HG03045 (cell line): ENCODE measurements around the gene TOGARAM2.

Source experiments
- ATAC-seq: cut with Tn5 transposase; IDR thresholded peaks from one replicate; pipeline ENCODE4 v1.9.1; 2021; ENCODE audit warnings: mild to moderate bottlenecking, moderate library complexity; ENCODE audit not compliant: unreplicated experiment

The TOGARAM2 gene

DNA sequence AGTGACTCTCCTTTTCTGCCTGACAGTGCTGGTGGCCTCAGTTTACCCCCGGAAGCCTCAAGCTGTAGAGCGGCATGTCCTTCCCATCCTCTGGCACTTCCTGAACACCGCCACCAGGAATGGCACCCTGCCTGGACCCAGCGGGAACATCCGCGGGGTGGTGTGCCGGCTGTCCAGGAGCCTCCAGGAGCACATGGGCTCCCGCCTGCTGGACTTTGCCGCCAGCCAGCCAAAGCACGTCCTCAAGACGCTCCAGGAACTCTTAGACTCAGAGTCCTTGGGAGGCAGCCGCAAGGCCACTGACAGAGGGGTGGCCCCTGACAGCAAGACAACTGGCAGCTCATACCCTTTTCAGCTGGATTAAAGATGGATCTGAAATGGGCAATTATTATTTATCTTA, 70.6 kb downstream of the TOGARAM2 start:
- ATAC-seq = no peak

DNA sequence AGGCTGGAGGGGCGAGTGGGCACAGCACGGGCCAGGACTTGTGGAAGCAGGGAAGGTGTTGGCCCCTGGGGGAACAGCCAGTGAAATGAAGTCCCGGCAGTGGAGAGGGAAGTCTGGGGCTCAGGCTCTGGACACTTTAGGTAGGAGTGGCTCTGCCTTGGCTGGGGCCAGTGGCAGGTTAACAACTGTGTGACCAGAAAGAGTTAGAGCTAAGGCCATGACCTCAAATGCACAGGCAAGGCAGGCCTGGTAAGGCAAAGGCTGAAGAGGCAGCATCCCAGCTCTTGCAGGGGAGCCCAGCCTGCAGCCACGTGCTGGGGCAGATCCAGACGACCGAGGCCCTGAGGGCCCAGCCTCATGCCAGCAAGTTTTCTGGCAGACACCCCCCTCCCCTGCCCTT, 71.7 kb downstream of the TOGARAM2 start:
- ATAC-seq = no peak

GRCh38 chr2:29053223-29053622, 72.1 kb downstream of the TOGARAM2 start:
- no peak for ATAC-seq

DNA sequence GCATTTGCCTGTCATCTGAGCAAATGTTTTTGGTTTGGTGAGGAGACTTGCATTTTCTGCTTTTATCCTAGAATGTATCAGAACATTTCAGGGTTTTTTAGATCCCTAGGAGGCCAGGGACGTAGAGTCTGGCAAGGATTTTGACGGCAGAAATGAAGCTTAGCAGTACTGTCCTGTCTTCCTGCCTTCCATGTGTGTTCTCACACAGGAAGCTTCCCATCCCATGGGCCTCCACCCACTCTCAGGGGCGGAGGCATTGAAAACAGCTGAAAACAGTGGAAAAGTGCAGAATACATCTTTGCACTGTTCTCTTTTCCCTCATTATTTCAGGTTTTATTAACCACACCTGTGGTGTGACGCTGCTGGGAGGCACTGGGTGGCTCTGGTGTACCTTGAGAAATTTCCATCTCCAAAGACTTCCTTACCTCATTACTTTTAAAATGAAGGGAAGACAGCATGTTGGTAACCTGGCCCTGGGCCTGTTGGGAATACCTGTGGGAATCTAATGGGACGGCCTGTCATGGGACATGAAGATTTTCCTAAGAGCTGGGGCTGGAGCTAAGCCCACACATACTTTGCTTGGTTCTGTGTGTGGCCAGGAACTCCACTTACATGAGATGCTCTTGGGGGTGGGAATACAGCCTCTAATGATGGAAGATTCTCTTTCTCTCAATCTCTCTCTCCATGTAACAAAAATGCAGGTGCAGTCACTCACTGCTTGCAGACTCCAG, 72.7 kb downstream of the TOGARAM2 start:
- no peak for ATAC-seq

- no peak for ATAC-seq
These were observed 73.3 kb downstream of the TOGARAM2 start for GRCh38 chr2:29054430-29054829.

DNA sequence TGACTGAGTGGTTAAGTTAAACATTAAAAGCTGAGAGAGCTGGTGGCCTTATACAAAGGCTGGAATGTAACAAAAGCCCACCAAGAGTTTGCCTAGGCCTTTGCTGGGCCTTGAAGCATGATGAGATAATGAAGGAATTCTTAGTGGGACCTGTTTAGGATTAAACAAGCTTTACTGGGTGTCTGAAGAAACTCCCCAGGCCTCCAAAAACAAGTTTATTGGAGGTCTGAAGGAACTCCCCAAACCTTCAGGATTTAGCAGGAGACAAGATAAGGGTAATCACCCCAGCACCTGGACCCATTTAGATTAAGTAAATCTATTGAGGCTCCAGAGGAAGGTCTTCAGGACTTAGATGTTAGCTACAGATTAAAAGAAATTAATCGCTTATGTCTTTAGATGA, 74.5 kb downstream of the TOGARAM2 start:
- ATAC-seq = no peak

- no peak for ATAC-seq
These were observed 75.4 kb downstream of the TOGARAM2 start for GRCh38 chr2:29056452-29056851.

DNA sequence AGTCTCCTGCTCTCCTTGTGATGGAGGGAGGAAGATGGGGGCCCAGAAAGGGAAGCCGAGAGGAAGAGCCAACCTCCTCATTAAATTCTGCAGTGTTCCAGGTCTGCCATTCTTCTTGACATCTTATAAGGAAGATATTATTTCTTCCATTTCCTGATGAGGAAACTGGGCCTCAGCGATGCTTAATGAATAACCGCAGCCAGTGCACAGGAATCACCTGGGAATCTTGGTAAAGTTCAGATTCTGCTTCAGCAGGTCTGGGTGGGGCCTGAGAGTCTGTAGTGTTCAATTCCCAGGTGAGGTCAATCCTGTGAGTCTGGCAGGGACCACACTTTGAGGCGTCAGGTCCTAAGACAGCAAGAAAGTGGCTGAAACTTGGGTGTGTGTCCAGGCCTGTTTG, 75.9 kb downstream of the TOGARAM2 start:
- ATAC-seq = no peak

DNA sequence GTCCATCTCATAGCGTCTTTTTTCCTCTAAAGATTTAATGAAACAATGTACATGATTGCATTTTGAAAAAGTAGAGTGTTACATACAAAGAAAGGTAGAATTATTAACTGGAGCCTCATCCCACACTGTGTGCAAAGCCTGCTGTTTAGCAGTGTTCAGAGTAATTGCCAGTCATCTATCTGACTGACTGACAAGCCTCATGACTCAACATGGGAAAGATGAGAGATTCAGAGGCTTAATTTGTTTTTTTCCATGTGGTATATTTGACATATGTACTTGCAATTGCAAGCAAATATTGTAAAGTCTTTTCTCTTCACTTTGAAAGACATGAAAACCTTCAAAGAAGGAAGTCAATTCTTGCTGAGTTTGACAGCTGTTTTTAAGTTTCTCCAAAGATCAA, 78.5 kb downstream of the TOGARAM2 start:
- ATAC-seq = no peak

DNA sequence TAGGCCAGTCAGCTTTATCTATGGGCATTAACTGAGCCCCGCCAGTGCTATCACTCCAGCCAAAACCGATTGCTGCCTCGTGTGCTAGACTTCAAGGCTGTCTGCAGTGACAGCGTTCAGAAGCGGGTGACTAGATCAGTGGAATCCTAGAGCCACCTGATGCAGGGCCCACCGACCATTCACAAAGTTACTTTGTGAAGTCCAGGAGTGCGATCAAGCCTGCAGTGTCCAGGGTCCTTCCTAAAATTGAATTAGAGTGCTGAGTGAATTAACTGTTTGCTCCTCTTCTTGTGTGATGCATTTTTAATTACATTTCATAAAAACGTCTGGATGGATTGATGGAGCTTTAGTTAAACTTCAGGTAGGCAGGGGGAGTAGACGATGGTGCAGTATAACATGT, 79.3 kb downstream of the TOGARAM2 start:
- ATAC-seq = no peak

GRCh38 chr2:29061176-29061575, 80.1 kb downstream of the TOGARAM2 start:
- ATAC-seq = no peak

DNA sequence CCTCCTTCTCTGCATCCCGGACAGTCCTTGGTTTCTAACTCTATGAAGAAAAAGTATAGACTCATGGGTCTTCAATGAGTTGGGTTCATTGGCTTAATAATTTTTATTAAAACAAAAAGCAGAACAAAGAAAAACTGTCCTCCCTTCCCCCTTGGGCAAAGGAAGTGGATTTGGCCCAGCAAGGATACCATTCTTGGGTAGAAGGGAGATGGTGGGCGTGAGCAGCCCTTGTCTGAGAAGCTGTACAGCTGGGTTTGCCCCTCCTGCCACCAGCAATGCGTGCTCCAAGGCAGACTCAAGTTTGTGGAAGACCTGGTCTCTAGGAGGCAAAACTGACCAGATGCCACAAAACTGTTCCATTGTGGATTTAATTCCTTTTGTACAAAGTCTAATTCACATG, 80.5 kb downstream of the TOGARAM2 start:
- ATAC-seq = no peak

GRCh38 chr2:29062371-29062770, 81.3 kb downstream of the TOGARAM2 start:
- no peak for ATAC-seq

DNA sequence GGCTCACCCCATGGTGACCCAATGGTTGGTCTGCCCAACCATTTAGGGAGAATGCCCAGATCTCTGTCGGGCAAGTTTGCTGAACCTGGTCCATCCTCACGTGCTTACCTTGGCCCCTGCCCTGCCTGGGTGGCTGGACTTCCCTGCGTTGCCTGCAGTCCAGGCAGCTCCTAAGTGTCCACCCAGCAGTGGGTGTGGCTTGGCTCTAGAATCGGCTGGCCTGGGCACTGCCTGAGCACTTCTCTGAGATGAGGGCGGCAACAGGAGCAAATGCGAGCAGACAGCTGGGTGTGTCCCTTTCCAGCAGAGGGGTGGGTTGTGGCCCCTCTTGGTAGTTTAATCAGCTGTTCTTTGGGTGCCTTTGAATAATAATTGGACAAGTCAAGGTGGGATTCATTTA, 82.0 kb downstream of the TOGARAM2 start:
- no peak for ATAC-seq

DNA sequence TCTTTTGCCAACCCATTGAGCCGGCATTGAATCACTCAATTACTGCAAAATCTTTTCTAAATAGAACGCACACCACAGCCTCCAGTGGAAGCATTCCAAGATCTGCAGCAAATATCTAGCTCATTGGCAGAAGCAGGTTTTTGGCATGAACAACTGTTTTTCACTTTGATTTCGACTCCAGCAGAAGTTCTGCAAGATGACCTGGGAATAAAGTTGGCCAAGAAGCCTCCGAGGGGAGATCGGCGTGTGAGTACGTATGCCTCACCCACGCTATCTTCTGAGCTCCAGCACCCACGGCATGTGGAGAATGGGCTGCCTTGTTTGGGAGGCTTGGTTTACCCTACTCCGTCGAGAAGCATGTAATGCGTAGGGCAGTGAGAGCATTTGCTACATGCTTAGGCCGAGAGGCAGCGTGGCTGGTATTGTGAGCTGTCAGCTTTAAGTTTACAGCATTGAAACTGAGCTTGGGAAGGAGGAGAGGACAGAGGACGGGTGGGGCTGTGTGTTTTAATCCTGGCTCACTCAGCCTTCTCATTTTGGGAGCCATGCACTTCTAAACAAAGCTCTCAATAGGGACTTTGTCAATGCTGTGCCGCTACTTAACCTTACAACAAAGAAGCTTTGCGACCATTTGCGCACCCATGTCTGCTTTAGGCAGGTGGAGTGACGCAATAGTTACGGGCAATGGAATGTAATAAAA, 82.7 kb downstream of the TOGARAM2 start:
- no peak for ATAC-seq

GRCh38 chr2:29064346-29064715, 83.2 kb downstream of the TOGARAM2 start:
- ATAC-seq = no peak

GRCh38 chr2:29064746-29065067, 83.6 kb downstream of the TOGARAM2 start:
- no peak for ATAC-seq

GRCh38 chr2:29065068-29065811, 84.1 kb downstream of the TOGARAM2 start:
- no peak for ATAC-seq

DNA sequence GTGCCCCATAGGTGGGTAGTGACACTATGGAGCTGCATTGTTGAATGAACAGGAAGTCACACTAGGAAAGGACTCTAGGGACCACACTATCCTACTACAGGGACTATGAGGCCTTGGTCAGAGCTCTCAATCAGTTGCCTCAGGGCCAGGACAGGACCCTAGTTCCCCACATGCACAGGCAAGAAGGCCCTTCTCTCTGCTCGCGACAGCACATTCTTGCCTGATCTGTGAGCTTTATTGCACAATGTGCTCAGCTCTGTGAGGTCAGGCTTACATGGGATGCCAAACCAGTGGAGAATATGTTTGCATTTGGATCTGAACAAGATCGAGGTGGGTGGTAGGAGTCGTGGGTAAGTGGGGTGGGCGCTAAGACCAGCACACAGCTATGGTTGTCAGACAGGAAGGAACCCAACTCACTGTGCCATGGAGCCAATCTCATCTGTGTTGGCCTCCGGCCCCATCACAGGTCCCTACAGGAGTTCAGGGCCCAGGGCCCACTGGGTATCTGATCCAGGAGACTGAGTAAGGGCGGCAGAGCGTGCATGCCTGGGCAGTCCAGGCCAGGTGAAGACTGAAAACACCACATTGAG, 85.3 kb downstream of the TOGARAM2 start:
- ATAC-seq = no peak

DNA sequence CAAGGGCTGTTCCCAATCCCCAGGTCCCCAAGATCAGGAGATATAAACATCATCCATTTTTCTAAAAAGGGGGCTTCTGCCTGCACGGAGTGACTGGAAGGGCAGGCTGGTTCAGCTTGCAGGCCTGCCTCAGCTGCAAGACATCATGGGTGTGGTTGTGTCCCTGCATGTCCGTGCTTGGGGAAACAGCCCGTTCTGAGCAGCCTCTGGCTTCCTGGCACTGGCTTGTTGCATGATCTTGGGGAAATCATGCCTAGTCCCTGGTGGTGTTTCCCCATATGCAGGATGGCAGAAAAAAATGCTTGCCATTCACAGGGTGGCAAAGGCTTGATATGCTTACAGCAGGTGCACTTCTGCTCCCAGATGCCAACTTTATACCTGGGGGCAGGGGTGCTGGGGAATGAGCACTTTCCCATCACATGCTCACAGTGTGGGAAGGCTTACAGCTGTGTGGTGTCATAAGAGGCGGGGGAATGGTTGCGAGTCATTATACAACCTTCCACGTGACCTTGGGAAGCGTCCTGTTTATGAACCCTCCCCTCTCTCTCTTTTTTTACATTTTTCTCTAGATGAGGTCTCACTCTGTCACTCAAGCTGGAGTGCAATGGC, 86.0 kb downstream of the TOGARAM2 start:
- ATAC-seq = no peak

DNA sequence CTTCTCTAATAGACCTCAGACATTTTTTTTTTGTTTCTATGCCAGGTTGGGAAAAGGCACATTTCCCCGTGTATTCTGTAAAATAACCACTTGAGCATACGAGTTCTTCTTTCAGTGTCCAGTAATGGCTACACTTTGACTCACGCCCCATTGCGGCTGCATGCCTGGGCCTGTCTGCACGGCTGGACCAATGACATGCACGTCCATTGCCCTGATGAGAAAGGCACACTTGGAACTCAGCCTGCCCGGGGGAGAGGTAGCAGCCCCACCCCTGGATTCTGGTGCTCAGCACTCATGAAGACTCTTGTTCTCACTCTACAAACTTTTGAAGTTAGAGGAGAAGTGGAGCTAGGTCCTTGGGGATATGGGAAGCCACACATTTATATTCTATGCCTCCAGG, 87.4 kb downstream of the TOGARAM2 start:
- ATAC-seq = no peak
